ENCODE results near the gene SCARF1.

The SCARF1 gene

GRCh38 chr17:1648173-1648962 is 2.8 kb upstream of the SCARF1 start:
- peak; percentile 93 for DNase-seq (ENCODE audit: low spot score)

- no peak for DNase-seq (ENCODE audit: low spot score)
Measured at GRCh38 chr17:1647802-1648171, 2.3 kb upstream of the SCARF1 start.

- DNase-seq (ENCODE audit: low spot score): no peak
Measured at GRCh38 chr17:1646199-1646875, 805 bp upstream of the SCARF1 start.

- peak; percentile 92 for DNase-seq (ENCODE audit: low spot score)
Measured at GRCh38 chr17:1644493-1645206, 882 bp downstream of the SCARF1 start.

- peak; percentile 63 for DNase-seq (ENCODE audit: low spot score)
Measured at GRCh38 chr17:1643999-1644492, 1.5 kb downstream of the SCARF1 start.

GRCh38 chr17:1643293-1643998 is 2.1 kb downstream of the SCARF1 start:
- peak; percentile 65 for DNase-seq (ENCODE audit: low spot score)

GRCh38 chr17:1641065-1641403 is 4.5 kb downstream of the SCARF1 start:
- DNase-seq (ENCODE audit: low spot score): no peak

GRCh38 chr17:1640329-1641064 is 5.0 kb downstream of the SCARF1 start:
- no peak for DNase-seq (ENCODE audit: low spot score)

GRCh38 chr17:1639549-1640180 is 5.9 kb downstream of the SCARF1 start:
- DNase-seq (ENCODE audit: low spot score): no peak

- no peak for DNase-seq (ENCODE audit: low spot score)
Measured at GRCh38 chr17:1638624-1639300, 6.8 kb downstream of the SCARF1 start.

- no peak for DNase-seq (ENCODE audit: low spot score)
Measured at GRCh38 chr17:1638171-1638590, 7.4 kb downstream of the SCARF1 start.

- DNase-seq (ENCODE audit: low spot score): no peak
Measured at GRCh38 chr17:1636732-1637285, 8.7 kb downstream of the SCARF1 start.

GRCh38 chr17:1635675-1636465 is 9.7 kb downstream of the SCARF1 start:
- no peak for DNase-seq (ENCODE audit: low spot score)

GRCh38 chr17:1634841-1635650 is 10.5 kb downstream of the SCARF1 start:
- DNase-seq (ENCODE audit: low spot score): no peak

- DNase-seq (ENCODE audit: low spot score): no peak
Measured at GRCh38 chr17:1630662-1631061, 14.9 kb downstream of the SCARF1 start.

- DNase-seq (ENCODE audit: low spot score): peak; percentile 61
Measured at GRCh38 chr17:1629504-1630310, 15.8 kb downstream of the SCARF1 start.

- DNase-seq (ENCODE audit: low spot score): peak; percentile 95
Measured at GRCh38 chr17:1628856-1629503, 16.6 kb downstream of the SCARF1 start.

Measured in RKO (cell line).